Fibroblast of the aortic adventitia (primary cell): ENCODE results near the gene ITPK1. TPM values are rescaled to one million over a fixed set of nuclear protein-coding genes. Genes with fewer than 3 reads are reported as not detected.

ENCODE experiments used
- DNase-seq: peaks from one replicate; pipeline ENCODE4 v3.0.0-alpha.2; 2010; ENCODE audit warnings: low read depth
- H3K4me3 ChIP-seq: 2 replicates; pipeline ENCODE4 v1.5.1; 2011; ENCODE audit warnings: low read depth, mild to moderate bottlenecking, control low read depth, low read length, moderate library complexity
- CTCF ChIP-seq: IDR thresholded peaks from 2 replicates; pipeline ENCODE4 v1.5.1; 2011; ENCODE audit warnings: mild to moderate bottlenecking, low read length, control low read depth, inconsistent platforms; ENCODE audit not compliant: insufficient read depth
- total RNA-seq: library from RNA; depleted of rRNA; stranded (reverse); fragments of >200 nt; gene quantifications from 2 replicates; pipeline ENCODE4 v1.2.3, GENCODE V29; 2012; ENCODE audit warnings: low replicate concordance

The ITPK1 gene
- total RNA-seq, 1 donor = 20.1 TPM

- no peak for TF ChIP-seq CTCF
- no peak for DNase-seq
- H3K4me3 ChIP-seq = no peak overlapping the region
These were observed 82.4 kb downstream of the ITPK1 start for GRCh38 chr14:93033084-93033982.

DNA sequence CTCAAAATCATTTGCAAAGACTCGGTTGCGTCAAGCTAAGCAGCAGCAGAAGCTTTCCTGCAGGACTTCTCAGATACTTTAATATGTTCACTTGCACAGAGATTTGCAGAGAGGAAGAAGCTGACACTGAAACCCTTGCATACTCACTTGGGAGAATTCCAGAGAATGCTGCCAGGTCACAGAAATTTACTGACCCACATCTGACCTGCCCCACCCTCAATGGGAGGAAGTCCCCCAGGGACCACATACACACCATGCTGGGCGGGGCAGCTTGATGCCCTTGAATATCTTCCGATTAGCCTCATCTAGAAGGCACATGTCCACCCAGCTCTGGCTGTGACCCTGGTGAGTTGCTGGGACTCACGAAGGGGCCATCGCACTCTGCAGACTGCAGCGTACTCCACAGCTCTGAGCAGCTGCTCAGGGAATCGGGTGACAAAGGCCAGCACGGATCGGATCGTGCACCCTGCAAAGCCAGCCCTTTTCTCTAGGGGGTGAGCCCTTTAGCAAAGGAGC is 83.2 kb downstream of the ITPK1 start:
- peak; percentile 69 for DNase-seq
- H3K4me3 ChIP-seq = no peak overlapping the region
- no peak for TF ChIP-seq CTCF

DNA sequence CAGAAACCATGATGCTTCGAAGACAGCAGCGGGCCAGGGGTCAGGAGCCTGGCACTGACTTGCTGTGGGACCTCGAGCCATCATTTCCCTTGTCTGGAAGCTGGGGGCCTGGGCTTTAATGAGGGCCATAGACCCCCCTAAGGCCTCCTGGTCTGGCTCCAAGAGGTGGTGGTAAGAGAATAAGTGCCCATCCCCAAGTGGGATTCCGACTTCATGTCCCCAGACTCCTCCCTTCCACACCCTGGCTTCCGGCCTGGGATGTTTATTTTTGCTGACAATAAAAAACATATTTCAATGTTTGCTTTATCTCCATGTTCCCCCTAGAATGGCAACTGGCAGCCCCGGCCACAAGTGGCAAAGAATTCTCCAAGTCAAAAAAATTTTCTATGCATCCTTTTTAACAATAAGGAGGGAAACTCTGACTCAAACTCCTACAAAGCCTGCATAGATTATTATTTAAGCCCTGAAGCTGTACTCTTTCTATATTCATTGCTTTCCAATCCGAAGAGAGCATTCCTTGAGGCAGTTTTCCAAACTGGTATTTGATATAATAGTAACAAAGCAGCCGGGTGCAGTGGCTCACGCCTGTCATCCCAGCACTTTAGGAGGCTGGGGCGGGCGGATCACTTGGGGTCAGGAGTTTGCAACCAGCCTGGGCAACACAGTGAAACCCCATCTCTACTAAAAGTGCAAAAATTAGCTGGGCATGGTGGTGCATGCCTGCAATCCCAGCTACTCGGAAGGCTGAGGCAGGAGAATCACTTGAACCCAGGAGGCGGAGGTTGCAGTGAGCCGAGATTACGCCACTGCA is 84.0 kb downstream of the ITPK1 start:
- H3K4me3 ChIP-seq = no peak overlapping the region
- TF ChIP-seq CTCF = no peak
- DNase-seq = no peak

- no peak overlapping the region for H3K4me3 ChIP-seq
- no peak for TF ChIP-seq CTCF
- DNase-seq = no peak
These were observed 85.0 kb downstream of the ITPK1 start for GRCh38 chr14:93030761-93031160.

GRCh38 chr14:93029911-93030508 is 85.7 kb downstream of the ITPK1 start:
- no peak for TF ChIP-seq CTCF
- no peak for DNase-seq

DNA sequence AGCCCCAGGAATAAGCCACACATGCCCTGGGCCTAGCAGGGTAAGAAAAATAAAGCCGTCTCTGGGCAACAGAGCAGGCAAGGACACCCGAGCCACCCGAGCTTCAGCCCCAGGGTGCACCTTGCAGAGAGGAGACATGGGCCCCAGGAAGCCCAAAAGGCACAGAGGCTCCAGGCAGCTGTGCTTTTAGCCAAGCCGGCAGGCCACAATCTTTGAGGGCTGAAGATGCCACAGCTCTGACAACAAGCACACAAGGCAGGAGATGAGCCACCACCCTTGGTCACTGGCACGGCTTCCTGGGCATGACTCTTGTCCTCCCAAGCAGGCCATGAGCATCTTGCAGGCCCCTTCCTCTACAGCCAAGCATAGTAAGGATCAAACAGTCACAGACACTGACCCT is 86.3 kb downstream of the ITPK1 start:
- TF ChIP-seq CTCF = no peak
- DNase-seq = no peak
- no peak overlapping the region for H3K4me3 ChIP-seq

More at GRCh38 chr14:93029911-93030508, 85.7 kb downstream of the ITPK1 start:
- H3K4me3 ChIP-seq = no peak overlapping the region
